Keratinocyte (primary cell): ENCODE measurements around the gene PCYOX1L. TPM values are rescaled to one million over a fixed set of nuclear protein-coding genes. Genes with fewer than 3 reads are reported as not detected.

Experiments used
- DNase-seq: peaks from one replicate; pipeline ENCODE4 v3.0.0-alpha.2; 2011; ENCODE audit warnings: low read depth, missing footprints, low spot score
- FAIRE-seq: peaks from 2 replicates; lab custom pipeline; 2011; peaks lifted over from hg19 to GRCh38; lab: Jason Lieb, UNC
- H2AFZ ChIP-seq: 2 replicates; pipeline ENCODE4 v1.6.0; 2012; ENCODE audit warnings: low read length, control low read depth, inconsistent platforms; ENCODE audit not compliant: control insufficient read depth
- H3K27ac ChIP-seq: 2 replicates; pipeline ENCODE4 v1.5.1; 2011; ENCODE audit warnings: low read length; ENCODE audit not compliant: control insufficient read depth, insufficient read depth
- H3K27me3 ChIP-seq: 3 replicates; pipeline ENCODE4 v1.6.0; 2011; ENCODE audit warnings: low read length; ENCODE audit not compliant: control insufficient read depth, insufficient read depth; ENCODE audit errors: extremely low read depth
- H3K36me3 ChIP-seq, 2 experiments: 2 replicates in 1 of 2; 3 replicates in 1 of 2; pipeline ENCODE4 v1.5.1; 2011; ENCODE audit warnings: low read length in 2 of 2, mild to moderate bottlenecking in 1 of 2; ENCODE audit not compliant: control insufficient read depth in 2 of 2, insufficient read depth in 2 of 2; ENCODE audit errors: extremely low read depth in 1 of 2
- H3K4me1 ChIP-seq: 3 replicates; pipeline ENCODE4 v1.5.1; 2011; ENCODE audit warnings: low read length; ENCODE audit not compliant: control insufficient read depth, insufficient read depth; ENCODE audit errors: extremely low read depth
- H3K4me2 ChIP-seq: 3 replicates; pipeline ENCODE4 v1.6.0; 2011; ENCODE audit warnings: low read depth, low read length; ENCODE audit not compliant: control insufficient read depth, insufficient read depth; ENCODE audit errors: extremely low read depth
- H3K4me3 ChIP-seq, 3 experiments: fragments of 200-600 bp in 1 of 3; sonication (generic) in 1 of 3; 2 replicates in 2 of 3; 3 replicates in 1 of 3; pipeline ENCODE4 v1.5.1; 2011 to 2016; ENCODE audit warnings: low read length in 3 of 3, mild to moderate bottlenecking in 3 of 3, control low read depth in 2 of 3, inconsistent platforms in 1 of 3, low read depth in 1 of 3, mixed read lengths in 1 of 3, mixed run types in 1 of 3, moderate library complexity in 1 of 3; ENCODE audit not compliant: control insufficient read depth in 2 of 3, insufficient read depth in 2 of 3; ENCODE audit errors: extremely low read depth in 1 of 3
- H3K79me2 ChIP-seq: 2 replicates; pipeline ENCODE4 v1.6.0; 2012; ENCODE audit warnings: low read length; ENCODE audit not compliant: control insufficient read depth, insufficient read depth
- H3K9ac ChIP-seq: 3 replicates; pipeline ENCODE4 v1.6.0; 2011; ENCODE audit warnings: low read length; ENCODE audit not compliant: control insufficient read depth, insufficient read depth; ENCODE audit errors: extremely low read depth
- H3K9me1 ChIP-seq: 3 replicates; pipeline ENCODE4 v1.6.0; 2011; ENCODE audit warnings: low read length; ENCODE audit not compliant: control insufficient read depth, insufficient read depth; ENCODE audit errors: extremely low read depth
- H3K9me3 ChIP-seq: 2 replicates; pipeline ENCODE4 v1.5.1; 2012; ENCODE audit warnings: low read depth, low read length; ENCODE audit not compliant: control insufficient read depth
- H4K20me1 ChIP-seq: 3 replicates; pipeline ENCODE4 v1.6.0; 2011; ENCODE audit warnings: low read length; ENCODE audit not compliant: control insufficient read depth, insufficient read depth; ENCODE audit errors: extremely low read depth
- CTCF ChIP-seq, 3 experiments: IDR thresholded peaks in 1 of 3; conservative IDR thresholded peaks in 1 of 3; optimal IDR thresholded peaks in 1 of 3; 2 replicates in 2 of 3; 3 replicates in 1 of 3; pipeline versions ENCODE3 to v1.5.1; 2011; ENCODE audit warnings: low read length in 3 of 3, mild to moderate bottlenecking in 3 of 3, moderate library complexity in 2 of 3, control low read depth in 1 of 3, inconsistent platforms in 1 of 3; ENCODE audit not compliant: insufficient read depth in 2 of 3; ENCODE audit errors: extremely low read depth in 1 of 3
- EZH2 ChIP-seq: IDR thresholded peaks from one replicate; pipeline ENCODE4 v1.6.1; 2012; ENCODE audit warnings: inconsistent platforms, mild to moderate bottlenecking, low read length, moderate library complexity
- dilution Hi-C: fragments of 300-500 bp; cut with MboI; formaldehyde crosslinking; loops from one replicate; pipeline ENCODE4 v1.7.0; 2020; ENCODE audit warnings: low sequenced_read_pairs; ENCODE audit not compliant: extremely low pct_ligation_motif_present
- polyA plus RNA-seq, 5 experiments: library from polyadenylated mRNA; depleted of rRNA in 3 of 5; stranded (reverse) in 3 of 5; stranded (forward) in 1 of 5; unstranded in 1 of 5; fragments of >200 nt; gene quantifications; 1 replicate in 1 of 5; 2 replicates in 3 of 5; 3 replicates in 1 of 5; pipeline versions ENCODE4 v1.2.1 to v1.2.3, GENCODE V29; 2011 to 2012; ENCODE audit warnings: missing spikeins in 2 of 5, low read depth in 1 of 5, low replicate concordance in 1 of 5

The PCYOX1L gene
- polyA plus RNA-seq, 1 donor (not counting 4 experiments of a cell fraction or from before 2014, with no cell fraction given), result 9.5 TPM

GRCh38 chr5:149366169-149366729 is 8.4 kb downstream of the PCYOX1L start:
- no peak overlapping the region for H3K4me2 ChIP-seq
- H4K20me1 ChIP-seq, result no peaks in the 10 kb centered on the region
- H3K27ac ChIP-seq, result no peak overlapping the region
- H3K27me3 ChIP-seq, result no peaks in the 10 kb centered on the region
- dilution Hi-C loops, result no loop called here
- no peaks in the 10 kb centered on the region for H3K9me1 ChIP-seq
- no peaks in the 10 kb centered on the region for H3K9me3 ChIP-seq
- no peaks in the 10 kb centered on the region for H3K4me1 ChIP-seq
- no peak overlapping the region for H3K4me3 ChIP-seq
- no peaks in the 10 kb centered on the region for H3K36me3 ChIP-seq
- DNase-seq (no peak), FAIRE-seq (no peak)
- H3K9ac ChIP-seq, result no peak overlapping the region
- H3K79me2 ChIP-seq, result no peaks in the 10 kb centered on the region
- TF ChIP-seq CTCF (optimal IDR thresholded peaks at IDR 0.05 in 1 of 3, IDR thresholded peaks at IDR 0.05 in 1 of 3, conservative IDR thresholded peaks at IDR 0.05 in 1 of 3; ENCODE audit: extremely low read depth in 1 of 3, insufficient read depth in 2 of 3, low read length in 3 of 3) (no peak), EZH2 (no peak)
- no peak overlapping the region for H2AFZ ChIP-seq

GRCh38 chr5:149367249-149367971 is 9.6 kb downstream of the PCYOX1L start:
- FAIRE-seq (peak; percentile 79), DNase-seq (no peak)
- Histone ChIP-seq H4K20me1 (no peaks in the 10 kb centered on the region), H3K79me2 (no peaks in the 10 kb centered on the region), H3K4me3 (no peak overlapping the region), H3K4me1 (no peaks in the 10 kb centered on the region), H3K36me3 (no peaks in the 10 kb centered on the region), H3K4me2 (no peak overlapping the region), H2AFZ (no peak overlapping the region), H3K27me3 (no peaks in the 10 kb centered on the region), H3K9me3 (no peaks in the 10 kb centered on the region), H3K9me1 (no peaks in the 10 kb centered on the region), H3K27ac (no peak overlapping the region), H3K9ac (no peak overlapping the region)
- peak; percentile 83 to 90 (median 86) for TF ChIP-seq CTCF (optimal IDR thresholded peaks at IDR 0.05 in 1 of 3, IDR thresholded peaks at IDR 0.05 in 1 of 3, conservative IDR thresholded peaks at IDR 0.05 in 1 of 3; ENCODE audit: extremely low read depth in 1 of 3, insufficient read depth in 2 of 3, low read length in 3 of 3)
- no peak for TF ChIP-seq EZH2
- dilution Hi-C loops, result no loop called here
